ENCODE measurements around the gene PNPO. TPM values are rescaled to one million over a fixed set of nuclear protein-coding genes. Genes with fewer than 3 reads are reported as not detected.

Gene PNPO
- total RNA-seq, 1 donor from 2014 or later, result 20.4 TPM

Other genes starting within 250 kb of the PNPO start
- 11.4 TPM for gene TBKBP1, start 247.4 kb upstream of the PNPO start, total RNA-seq
- not detected for gene TBX21, start 208.3 kb upstream of the PNPO start, total RNA-seq
- gene OSBPL7, start 119.8 kb upstream of the PNPO start, total RNA-seq, result 5.9 TPM
- 16.1 TPM for gene MRPL10, start 110.0 kb upstream of the PNPO start, total RNA-seq
- not detected for gene LRRC46, start 109.9 kb upstream of the PNPO start, total RNA-seq
- gene SCRN2, start 100.3 kb upstream of the PNPO start, total RNA-seq, result 26.8 TPM
- 0.82 TPM for gene SP6, start 90.4 kb upstream of the PNPO start, total RNA-seq
- gene SP2, start 45.3 kb upstream of the PNPO start, total RNA-seq, result 2.4 TPM
- gene PRR15L, start 16.3 kb downstream of the PNPO start, total RNA-seq, result 4.9 TPM
- 76.5 TPM for gene CDK5RAP3, start 29.5 kb downstream of the PNPO start, total RNA-seq
- 18.2 TPM for gene COPZ2, start 96.2 kb downstream of the PNPO start, total RNA-seq
- 260 TPM for gene NFE2L1, start 106.8 kb downstream of the PNPO start, total RNA-seq
- gene CBX1, start 159.9 kb downstream of the PNPO start, total RNA-seq, result 61.0 TPM
- gene SNX11, start 166.2 kb downstream of the PNPO start, total RNA-seq, result 6.2 TPM

Measured in tongue (tissue), 1 donor.